HuH-7 (cell line): ENCODE measurements around the gene SLC9A6.
"Not testable (repeated sequence)": the region's sequence is repeated elsewhere in the genome, so short reads cannot be mapped to it uniquely, and the experiment has no call there.

Experiments used
- DNase-seq: peaks from one replicate; pipeline ENCODE4 v3.0.0; 2011; ENCODE audit warnings: low spot score

SLC9A6 gene

GRCh38 chrX:136063340-136064079 is 78.3 kb downstream of the SLC9A6 start:
- no peak for DNase-seq

GRCh38 chrX:136064661-136065043 is 79.4 kb downstream of the SLC9A6 start:
- no peak for DNase-seq

- DNase-seq, result no peak
These were observed 79.9 kb downstream of the SLC9A6 start for GRCh38 chrX:136065044-136065671.

GRCh38 chrX:136067097-136067496 is 81.9 kb downstream of the SLC9A6 start:
- DNase-seq, result no peak

GRCh38 chrX:136067966-136068365 is 82.7 kb downstream of the SLC9A6 start:
- DNase-seq, result no peak

- no peak for DNase-seq
These were observed 91.7 kb downstream of the SLC9A6 start for GRCh38 chrX:136076942-136077341.

GRCh38 chrX:136080766-136081165 is 95.5 kb downstream of the SLC9A6 start:
- DNase-seq, result no peak

GRCh38 chrX:136086521-136086920 is 101.3 kb downstream of the SLC9A6 start:
- DNase-seq, result no peak

GRCh38 chrX:136091898-136092297 is 106.7 kb downstream of the SLC9A6 start:
- DNase-seq, result not testable (repeated sequence)

- DNase-seq, result no peak
These were observed 109.7 kb downstream of the SLC9A6 start for GRCh38 chrX:136094962-136095361.
